ENCODE data around the gene POLA1. TPM values are rescaled to one million over a fixed set of nuclear protein-coding genes. Genes with fewer than 3 reads are reported as not detected.
A peak's percentile ranks its signal among the peaks of the same experiment; 100 is the strongest.

POLA1 gene
- total and polyA plus RNA-seq, 12 donors, result 2.2 to 11.0 (median 5.9) TPM

DNA sequence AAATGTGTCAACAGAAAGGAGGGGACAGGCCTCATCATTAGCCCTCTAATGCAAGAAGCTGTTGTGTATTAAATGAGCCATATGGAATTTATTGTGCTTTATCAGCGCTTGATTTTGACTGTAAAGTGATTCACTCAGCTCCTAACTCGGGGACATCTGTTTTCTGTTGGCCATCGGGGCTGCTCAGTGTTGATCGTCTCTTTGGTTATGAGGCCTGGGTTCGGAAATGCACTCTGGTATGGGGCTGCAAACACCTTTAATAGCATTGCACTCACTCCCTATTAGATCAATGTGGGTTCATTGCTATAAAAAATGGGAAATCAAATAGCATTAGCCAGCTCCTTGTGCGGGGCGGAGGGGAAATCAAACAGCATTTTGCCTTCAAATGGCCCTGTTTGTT lies 315.7 kb downstream of the POLA1 start:
- TF ChIP-seq, protein P1, sequence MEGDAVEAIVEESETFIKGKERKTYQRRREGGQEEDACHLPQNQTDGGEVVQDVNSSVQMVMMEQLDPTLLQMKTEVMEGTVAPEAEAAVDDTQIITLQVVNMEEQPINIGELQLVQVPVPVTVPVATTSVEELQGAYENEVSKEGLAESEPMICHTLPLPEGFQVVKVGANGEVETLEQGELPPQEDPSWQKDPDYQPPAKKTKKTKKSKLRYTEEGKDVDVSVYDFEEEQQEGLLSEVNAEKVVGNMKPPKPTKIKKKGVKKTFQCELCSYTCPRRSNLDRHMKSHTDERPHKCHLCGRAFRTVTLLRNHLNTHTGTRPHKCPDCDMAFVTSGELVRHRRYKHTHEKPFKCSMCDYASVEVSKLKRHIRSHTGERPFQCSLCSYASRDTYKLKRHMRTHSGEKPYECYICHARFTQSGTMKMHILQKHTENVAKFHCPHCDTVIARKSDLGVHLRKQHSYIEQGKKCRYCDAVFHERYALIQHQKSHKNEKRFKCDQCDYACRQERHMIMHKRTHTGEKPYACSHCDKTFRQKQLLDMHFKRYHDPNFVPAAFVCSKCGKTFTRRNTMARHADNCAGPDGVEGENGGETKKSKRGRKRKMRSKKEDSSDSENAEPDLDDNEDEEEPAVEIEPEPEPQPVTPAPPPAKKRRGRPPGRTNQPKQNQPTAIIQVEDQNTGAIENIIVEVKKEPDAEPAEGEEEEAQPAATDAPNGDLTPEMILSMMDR (IDR thresholded peaks at IDR 0.05), result no peak
- no peak for TF ChIP-seq POLR2A (IDR thresholded peaks at IDR 0.05)
- Histone ChIP-seq H3K27me3 (peaks cover 92% of the 10 kb centered on the region), H3K27ac (no peak overlapping the region), H3K36me3 (replicated peaks in 1 of 2) (no peaks in the 10 kb centered on the region), H3K4me1 (replicated peaks in 1 of 2) (peaks cover 0 to 13% of the 10 kb centered on the region in 2 donors), H3K4me3 (no peak overlapping the region), H3K9me3 (replicated peaks in 1 of 3) (no peaks in the 10 kb centered on the region)
- DNase-seq, result no peak
- 39 to 55% (median 52%) methylated on average over 7 of the region's 7 CpGs for WGBS, 4 donors
- intact Hi-C loops (cut with DNase I), result no loop called here

GRCh38 chrX:25010784-25011588 lies 317.3 kb downstream of the POLA1 start:
- DNase-seq, result no peak
- intact Hi-C loops (cut with DNase I), result loop anchor here in 1 of 2 donors (10.0 kb wide), 1 partner anchor 176 kb away; no protein-coding TSS in a partner anchor
- TF ChIP-seq, protein P1 (IDR thresholded peaks at IDR 0.05), result no peak
- no peak for TF ChIP-seq POLR2A (IDR thresholded peaks at IDR 0.05)
- Histone ChIP-seq H3K27me3 (peaks cover 91% of the 10 kb centered on the region), H3K9me3 (replicated peaks in 1 of 3) (no peaks in the 10 kb centered on the region), H3K4me3 (no peak overlapping the region), H3K27ac (no peak overlapping the region), H3K36me3 (replicated peaks in 1 of 2) (no peaks in the 10 kb centered on the region), H3K4me1 (replicated peaks in 1 of 2) (peaks cover 0 to 4% of the 10 kb centered on the region in 2 donors)
- whole genome bisulfite sequencing, 4 donors, result 16 to 39% (median 31%) methylated on average over 4 to 33 of the region's 33 CpGs

GRCh38 chrX:25011589-25012432 lies 318.1 kb downstream of the POLA1 start:
- Histone ChIP-seq H3K4me1 (replicated peaks in 1 of 2) (peaks cover 0 to 4% of the 10 kb centered on the region in 2 donors), H3K27me3 (peaks cover 89% of the 10 kb centered on the region), H3K27ac (no peak overlapping the region), H3K4me3 (no peak overlapping the region), H3K36me3 (replicated peaks in 1 of 2) (no peaks in the 10 kb centered on the region), H3K9me3 (replicated peaks in 1 of 3) (no peaks in the 10 kb centered on the region)
- TF ChIP-seq, protein P1 (IDR thresholded peaks at IDR 0.05), result no peak
- TF ChIP-seq POLR2A (IDR thresholded peaks at IDR 0.05), result no peak
- intact Hi-C loops (cut with DNase I), result loop anchor here in 1 of 2 donors (10.0 kb wide), 1 partner anchor 177 kb away; no protein-coding TSS in a partner anchor
- 9 to 36% (median 22%) methylated on average over 13 to 32 of the region's 32 CpGs for WGBS, 4 donors
- DNase-seq, result no peak

DNA sequence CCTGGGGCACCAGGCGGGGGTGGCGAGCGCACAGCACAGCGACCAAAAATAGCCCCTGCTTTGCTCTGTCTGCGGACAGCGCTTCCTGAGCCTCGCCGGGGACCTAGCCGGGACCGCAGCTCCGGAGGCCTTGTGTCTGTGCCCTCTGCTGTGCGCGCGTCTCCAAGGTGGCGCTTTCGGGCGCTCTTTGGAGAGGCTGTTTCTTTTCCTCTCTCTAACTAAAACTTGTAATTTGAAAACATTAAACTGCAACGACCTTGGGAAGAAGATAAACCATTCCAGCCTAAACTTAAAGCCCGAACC lies 318.7 kb downstream of the POLA1 start:
- peaks cover 89% of the 10 kb centered on the region for H3K27me3 ChIP-seq
- H3K4me3 ChIP-seq, result no peak overlapping the region
- H3K36me3 ChIP-seq (replicated peaks in 1 of 2), result no peaks in the 10 kb centered on the region
- DNase-seq, result peak in 1 of 7 donors; percentile 1
- no peak overlapping the region for H3K27ac ChIP-seq
- no peak for TF ChIP-seq POLR2A (IDR thresholded peaks at IDR 0.05)
- TF ChIP-seq, protein P1 (IDR thresholded peaks at IDR 0.05), result no peak
- H3K9me3 ChIP-seq (replicated peaks in 1 of 3), result no peaks in the 10 kb centered on the region
- WGBS, 4 donors, result 4 to 42% (median 24%) methylated on average over 6 to 19 of the region's 19 CpGs
- intact Hi-C loops (cut with DNase I), result loop anchor here in 1 of 2 donors (10.0 kb wide), 1 partner anchor 178 kb away; no protein-coding TSS in a partner anchor
- H3K4me1 ChIP-seq (replicated peaks in 1 of 2), result peaks cover 0 to 4% of the 10 kb centered on the region in 2 donors

All from adrenal gland (tissue), 12 donors.